Thoracic aorta (tissue), 2 donors: Measurements from ENCODE around the gene ACMSD. TPM values are rescaled to one million over a fixed set of nuclear protein-coding genes. Genes with fewer than 3 reads are reported as not detected.

Source experiments
- ATAC-seq: fragments of 150-250 bp; one replicate; pipeline ENCODE4 v1.8.0; 2017; ENCODE audit warnings: low read depth; ENCODE audit not compliant: insufficient number of reproducible peaks, low FRiP score
- DNase-seq: peaks from one replicate; pipeline ENCODE4 v3.0.0-alpha.2; 2020; ENCODE audit warnings: low spot score
- H3K27ac ChIP-seq, 2 donors: fragments of 200-600 bp; sonication (generic); 1 replicate in 1 of 2; 2 replicates in 1 of 2; pipeline ENCODE4 v1.5.1; 2016; ENCODE audit warnings: mild to moderate bottlenecking in 2 of 2, moderate library complexity in 2 of 2
- H3K27me3 ChIP-seq: fragments of 200-600 bp; sonication (generic); replicated peaks from 2 replicates; pipeline ENCODE4 v1.6.0; 2016; ENCODE audit warnings: mild to moderate bottlenecking; ENCODE audit not compliant: insufficient read depth
- H3K36me3 ChIP-seq: fragments of 200-600 bp; sonication (generic); one replicate; pipeline ENCODE4 v1.5.1; 2016
- H3K4me1 ChIP-seq, 2 donors: fragments of 200-600 bp; sonication (generic); 1 replicate in 1 of 2; 2 replicates in 1 of 2; pipeline versions ENCODE4 v1.5.1 to v1.6.0; 2016; ENCODE audit warnings: low read depth in 2 of 2, mild to moderate bottlenecking in 1 of 2; ENCODE audit not compliant: control insufficient read depth in 1 of 2
- H3K4me3 ChIP-seq: fragments of 200-600 bp; sonication (generic); 2 replicates; pipeline ENCODE4 v1.5.1; 2016; ENCODE audit warnings: mild to moderate bottlenecking
- H3K9me3 ChIP-seq: fragments of 200-600 bp; sonication (generic); 2 replicates; pipeline ENCODE4 v1.5.1; 2016
- total RNA-seq, 2 donors: library from RNA; depleted of rRNA; stranded (reverse); fragments of >200 nt; gene quantifications; one replicate each; pipeline versions ENCODE4 v1.1.0 to v1.2.3, GENCODE V29; 2016
- TF ChIP-seq, protein P1 (sequence below): fragments of 200-600 bp; sonication (generic); IDR thresholded peaks from one replicate; pipeline ENCODE4 v1.5.1; 2019; ENCODE audit warnings: antibody characterized with exemption

The ACMSD gene
- total RNA-seq, 2 donors from 2014 or later: not detected

DNA sequence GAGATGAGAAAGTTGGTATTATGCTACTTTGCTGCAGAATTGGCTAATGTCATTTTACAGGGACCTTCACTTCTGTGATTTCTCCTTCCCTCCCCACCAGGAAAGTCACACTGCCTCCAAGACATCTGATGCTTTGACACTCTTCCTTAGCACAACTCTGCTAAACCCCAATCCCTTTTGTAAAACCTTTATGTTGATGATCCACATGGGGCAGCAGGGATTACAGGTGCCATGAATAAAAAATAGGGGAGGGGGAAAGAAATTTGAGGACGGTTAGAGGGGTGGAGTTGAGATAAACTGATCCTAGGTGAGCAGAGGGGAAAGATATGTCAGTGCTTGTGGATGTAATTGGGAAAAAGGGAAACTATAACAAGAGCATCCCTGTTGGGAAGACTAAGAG lies 106.6 kb downstream of the ACMSD start:
- Histone ChIP-seq H3K4me1 (no peaks in the 10 kb centered on the region), H3K27me3 (no peaks in the 10 kb centered on the region), H3K36me3 (peaks cover 19% of the 10 kb centered on the region), H3K4me3 (no peak overlapping the region), H3K9me3 (no peaks in the 10 kb centered on the region), H3K27ac (no peak overlapping the region)
- TF ChIP-seq, protein P1, sequence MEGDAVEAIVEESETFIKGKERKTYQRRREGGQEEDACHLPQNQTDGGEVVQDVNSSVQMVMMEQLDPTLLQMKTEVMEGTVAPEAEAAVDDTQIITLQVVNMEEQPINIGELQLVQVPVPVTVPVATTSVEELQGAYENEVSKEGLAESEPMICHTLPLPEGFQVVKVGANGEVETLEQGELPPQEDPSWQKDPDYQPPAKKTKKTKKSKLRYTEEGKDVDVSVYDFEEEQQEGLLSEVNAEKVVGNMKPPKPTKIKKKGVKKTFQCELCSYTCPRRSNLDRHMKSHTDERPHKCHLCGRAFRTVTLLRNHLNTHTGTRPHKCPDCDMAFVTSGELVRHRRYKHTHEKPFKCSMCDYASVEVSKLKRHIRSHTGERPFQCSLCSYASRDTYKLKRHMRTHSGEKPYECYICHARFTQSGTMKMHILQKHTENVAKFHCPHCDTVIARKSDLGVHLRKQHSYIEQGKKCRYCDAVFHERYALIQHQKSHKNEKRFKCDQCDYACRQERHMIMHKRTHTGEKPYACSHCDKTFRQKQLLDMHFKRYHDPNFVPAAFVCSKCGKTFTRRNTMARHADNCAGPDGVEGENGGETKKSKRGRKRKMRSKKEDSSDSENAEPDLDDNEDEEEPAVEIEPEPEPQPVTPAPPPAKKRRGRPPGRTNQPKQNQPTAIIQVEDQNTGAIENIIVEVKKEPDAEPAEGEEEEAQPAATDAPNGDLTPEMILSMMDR: no peak
- DNase-seq (no peak), ATAC-seq (no peak)

DNA sequence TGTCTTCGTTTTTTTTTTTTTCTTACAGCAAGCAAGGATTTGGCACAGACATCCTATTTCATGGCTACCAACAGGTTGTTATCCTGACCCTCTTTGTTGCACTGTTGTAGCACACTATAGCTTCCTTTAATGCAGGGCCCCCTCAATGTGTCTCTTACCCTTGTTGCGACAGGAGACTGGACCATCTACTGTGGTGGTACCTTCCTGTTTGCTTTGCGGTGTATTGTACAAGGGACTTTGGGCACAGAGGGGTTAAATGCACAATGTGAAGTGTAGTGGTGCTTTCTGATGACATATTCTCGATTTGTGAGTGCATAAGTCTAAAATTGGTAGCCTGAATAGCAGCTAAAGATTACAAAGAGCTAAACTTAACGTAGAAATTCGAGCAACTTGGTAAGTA lies 107.7 kb downstream of the ACMSD start:
- no peaks in the 10 kb centered on the region for H3K9me3 ChIP-seq
- TF ChIP-seq, protein P1: no peak
- no peaks in the 10 kb centered on the region for H3K4me1 ChIP-seq
- DNase-seq (no peak), ATAC-seq (no peak)
- H3K27me3 ChIP-seq: no peaks in the 10 kb centered on the region
- no peak overlapping the region for H3K27ac ChIP-seq
- no peak overlapping the region for H3K4me3 ChIP-seq
- H3K36me3 ChIP-seq: peaks cover 14% of the 10 kb centered on the region

- H3K27me3 ChIP-seq: no peaks in the 10 kb centered on the region
- TF ChIP-seq, protein P1: no peak
- ATAC-seq (no peak), DNase-seq (no peak)
- H3K27ac ChIP-seq: no peak overlapping the region
- H3K4me3 ChIP-seq: no peak overlapping the region
- no peaks in the 10 kb centered on the region for H3K9me3 ChIP-seq
- peaks cover 39% of the 10 kb centered on the region for H3K36me3 ChIP-seq
- H3K4me1 ChIP-seq: no peaks in the 10 kb centered on the region
Observed at GRCh38 chr2:134949981-134950708, 111.7 kb downstream of the ACMSD start.

GRCh38 chr2:134950886-134951285 lies 112.5 kb downstream of the ACMSD start:
- Histone ChIP-seq H3K4me1 (no peaks in the 10 kb centered on the region), H3K4me3 (no peak overlapping the region), H3K9me3 (no peaks in the 10 kb centered on the region), H3K27me3 (no peaks in the 10 kb centered on the region), H3K27ac (no peak overlapping the region), H3K36me3 (peaks cover 40% of the 10 kb centered on the region)
- TF ChIP-seq, protein P1: no peak
- no peak for ATAC-seq
- no peak for DNase-seq

Other genes with a start within 250 kb of the ACMSD start
- 1 to 10 TPM in 1 of 2 donors, under 1 TPM in 1; 0.14 to 2.5 TPM for gene TMEM163, start 119.6 kb upstream of the ACMSD start, total RNA-seq
- 10 to 100 TPM; 49.6 to 52.4 TPM for gene CCNT2, start 80.2 kb downstream of the ACMSD start, total RNA-seq
- gene MAP3K19, start 208.8 kb downstream of the ACMSD start, total RNA-seq: not detected
- 10 to 100 TPM; 56.0 to 69.4 TPM for gene RAB3GAP1, start 213.7 kb downstream of the ACMSD start, total RNA-seq